ENCODE results near the gene LPAR3.
"Not testable (repeated sequence)": the region's sequence is repeated elsewhere in the genome, so short reads cannot be mapped to it uniquely, and the experiment has no call there.

LPAR3 gene

GRCh38 chr1:84902727-84903126, 9.7 kb upstream of the LPAR3 start:
- not testable (repeated sequence) for DNase-seq

DNA sequence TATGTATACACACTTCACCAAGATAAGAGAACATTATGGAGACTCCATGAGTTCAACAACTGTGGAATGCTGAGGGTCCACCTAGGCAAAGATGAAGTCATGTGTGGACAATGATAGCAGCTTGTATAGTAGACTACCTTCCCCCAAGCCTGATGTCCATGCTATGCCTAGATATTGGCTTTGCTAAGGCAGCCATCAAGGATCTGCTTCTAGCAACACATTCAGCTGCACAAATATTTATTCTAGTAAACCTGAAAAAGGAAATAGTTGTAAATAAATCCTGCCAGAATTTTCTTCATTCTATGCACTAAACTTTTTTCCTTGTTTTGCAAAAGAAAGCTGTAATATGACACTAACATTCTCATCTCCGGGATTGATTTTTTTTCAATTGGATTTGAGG, 7.0 kb upstream of the LPAR3 start:
- DNase-seq: no peak

DNA sequence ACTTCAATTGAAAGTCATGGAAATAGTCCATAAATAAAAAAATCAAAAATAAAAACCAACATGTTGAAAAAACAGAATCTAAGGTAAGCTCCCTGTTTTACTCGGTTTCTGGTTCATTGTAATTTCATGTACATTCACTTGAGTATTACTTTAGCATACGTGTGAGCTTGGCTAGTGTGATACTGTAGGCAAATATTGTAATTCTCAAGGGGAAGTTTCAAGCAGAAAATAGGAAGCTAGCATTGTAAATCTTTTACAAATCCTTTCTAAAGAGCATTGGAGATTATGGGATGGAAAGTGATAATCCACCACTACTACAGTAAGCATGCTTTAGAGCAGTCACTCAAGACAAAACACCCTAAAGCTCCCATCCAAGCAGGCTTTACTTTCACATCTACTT, 3.3 kb upstream of the LPAR3 start:
- DNase-seq: no peak

GRCh38 chr1:84890566-84890965, 2.4 kb downstream of the LPAR3 start:
- DNase-seq: no peak

DNA sequence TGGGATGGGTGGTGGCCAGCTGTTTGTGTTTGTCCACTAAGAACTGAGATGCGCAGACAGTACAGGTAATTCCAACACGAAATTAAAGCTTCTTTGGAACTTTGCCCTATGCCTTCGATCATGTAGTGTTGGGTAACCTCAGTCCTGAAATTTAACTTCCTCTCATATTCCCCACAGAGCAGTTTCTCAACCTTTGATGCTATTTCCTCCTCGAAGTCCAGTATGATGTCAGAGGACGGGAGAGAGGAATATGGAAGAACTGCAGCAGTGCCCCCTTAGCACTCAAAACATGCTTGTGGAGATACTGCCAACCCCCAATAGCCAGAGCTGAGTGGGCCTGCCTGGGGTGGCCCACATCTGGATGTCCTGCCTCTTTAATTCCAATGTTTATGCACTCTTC, 3.6 kb downstream of the LPAR3 start:
- DNase-seq: no peak

GRCh38 chr1:84888753-84889152, 4.3 kb downstream of the LPAR3 start:
- no peak for DNase-seq

- no peak for DNase-seq
These were observed 5.6 kb downstream of the LPAR3 start for GRCh38 chr1:84887261-84887934.

GRCh38 chr1:84885469-84885868, 7.5 kb downstream of the LPAR3 start:
- DNase-seq: no peak

DNA sequence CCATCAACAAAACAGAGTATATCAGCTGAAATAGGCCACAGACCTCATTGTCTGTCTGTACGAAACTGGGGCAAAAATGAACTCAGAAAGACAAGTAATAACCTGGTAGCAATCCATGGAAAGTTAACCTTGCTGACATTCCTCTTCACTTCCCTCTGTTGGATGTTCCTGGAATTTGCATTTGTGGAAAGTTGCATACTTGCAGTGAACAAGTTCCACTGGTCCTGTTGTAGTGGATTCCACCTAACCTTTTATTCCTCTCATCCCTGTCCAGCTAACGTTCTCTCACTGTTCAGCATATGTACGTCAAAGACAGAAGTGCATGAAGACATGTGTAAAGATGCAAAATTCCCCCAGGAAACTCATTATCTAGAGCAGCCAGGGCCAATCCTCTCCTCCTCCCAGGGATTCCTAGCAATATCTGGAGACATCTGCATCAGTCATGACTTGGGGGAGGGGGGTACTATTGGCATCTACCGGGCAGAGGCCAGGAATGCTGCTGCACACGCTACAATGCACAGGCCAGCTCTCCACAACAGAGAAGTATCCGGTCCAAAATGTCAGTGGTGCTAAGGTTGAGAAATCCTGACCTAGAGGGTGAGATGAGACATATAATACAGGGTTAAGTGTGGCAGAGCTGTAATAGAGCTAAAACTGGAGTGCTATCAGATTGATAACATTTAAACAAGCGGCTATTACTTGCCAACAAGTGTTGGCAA, 8.2 kb downstream of the LPAR3 start:
- no peak for DNase-seq

GRCh38 chr1:84883286-84883685, 9.7 kb downstream of the LPAR3 start:
- no peak for DNase-seq

- no peak for DNase-seq
These were observed 15.4 kb downstream of the LPAR3 start for GRCh38 chr1:84877592-84877991.

DNA sequence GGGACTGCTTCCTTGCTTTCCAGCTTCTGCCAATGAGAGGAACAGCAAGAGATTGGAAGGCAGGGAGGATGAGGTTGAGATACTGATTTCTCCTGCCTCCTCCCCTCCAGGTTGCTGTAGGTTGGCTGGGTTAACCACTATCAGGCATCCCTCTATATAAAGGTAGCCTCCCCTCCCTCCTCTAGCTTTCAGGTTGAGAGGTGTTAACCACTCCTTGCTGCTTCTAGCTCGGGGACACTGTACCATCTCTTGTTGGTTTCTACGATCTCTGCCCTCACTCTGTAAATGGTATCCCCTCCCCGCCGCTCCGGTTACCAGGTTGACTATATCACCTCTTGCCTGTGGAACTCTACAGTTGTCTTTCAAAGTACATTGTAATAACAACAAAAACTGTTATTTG, 16.7 kb downstream of the LPAR3 start:
- DNase-seq: no peak

GRCh38 chr1:84873366-84873765, 19.6 kb downstream of the LPAR3 start:
- DNase-seq: no peak

- no peak for DNase-seq
These were observed 20.2 kb downstream of the LPAR3 start for GRCh38 chr1:84872696-84873355.

DNA sequence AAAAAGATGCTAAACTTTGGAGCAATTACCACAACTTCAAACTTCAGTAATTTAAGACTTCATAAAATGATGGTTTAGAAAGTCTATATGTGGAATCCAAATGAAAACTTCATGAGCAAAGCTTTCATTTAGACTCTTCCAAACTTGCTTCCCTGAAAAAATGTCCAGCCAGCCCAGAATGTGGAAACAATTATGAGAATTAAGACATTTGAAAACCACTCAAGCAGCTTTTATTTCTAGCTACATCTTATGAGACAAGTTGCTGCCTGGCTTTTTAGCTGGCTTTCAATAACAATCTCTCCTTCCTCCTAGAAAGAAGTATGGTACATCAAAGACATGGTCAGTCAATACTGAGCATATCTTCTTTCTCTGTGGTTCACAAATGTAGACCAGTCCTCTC, 21.8 kb downstream of the LPAR3 start:
- no peak for DNase-seq

- DNase-seq: no peak
These were observed 22.4 kb downstream of the LPAR3 start for GRCh38 chr1:84870591-84870990.

DNA sequence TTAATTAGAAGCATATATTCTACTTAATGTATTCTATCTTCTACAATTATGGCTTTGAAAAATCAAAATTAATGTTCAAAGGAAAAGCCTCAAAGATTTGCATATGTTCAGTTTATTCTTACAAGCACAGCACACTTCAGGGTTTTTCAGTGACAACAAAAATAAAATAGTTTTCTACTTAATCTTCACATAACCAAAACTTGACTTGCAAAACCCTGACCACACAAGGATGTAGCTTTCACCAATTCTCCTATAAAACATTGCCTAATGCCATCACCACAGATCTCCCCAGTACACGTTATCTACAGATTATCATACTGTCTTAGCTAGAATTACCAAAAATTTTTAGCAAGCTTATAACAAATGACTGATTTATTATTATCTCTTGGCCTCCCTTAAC, 23.3 kb downstream of the LPAR3 start:
- DNase-seq: no peak

- no peak for DNase-seq
These were observed 30.2 kb downstream of the LPAR3 start for GRCh38 chr1:84862810-84863251.

GRCh38 chr1:84861988-84862644, 30.9 kb downstream of the LPAR3 start:
- no peak for DNase-seq

DNA sequence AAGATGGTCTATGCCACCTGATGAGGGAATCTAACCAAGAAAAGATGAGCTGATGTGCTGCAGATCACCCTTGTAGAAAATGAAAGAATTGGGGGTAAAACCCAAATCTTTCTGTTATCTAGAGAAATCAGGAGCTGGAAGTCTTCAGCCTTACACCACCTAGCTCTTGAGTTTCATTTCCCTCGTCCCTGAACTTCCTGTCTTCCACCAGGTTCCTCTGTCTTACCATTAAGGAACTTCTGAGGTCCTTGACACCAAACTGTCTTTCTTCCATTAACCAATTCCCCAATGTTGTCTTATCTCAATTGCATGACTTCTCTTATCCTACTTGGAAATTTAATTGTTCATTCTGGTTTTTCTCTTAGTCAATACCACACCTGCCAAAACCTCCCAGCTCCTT, 31.5 kb downstream of the LPAR3 start:
- DNase-seq: no peak

DNA sequence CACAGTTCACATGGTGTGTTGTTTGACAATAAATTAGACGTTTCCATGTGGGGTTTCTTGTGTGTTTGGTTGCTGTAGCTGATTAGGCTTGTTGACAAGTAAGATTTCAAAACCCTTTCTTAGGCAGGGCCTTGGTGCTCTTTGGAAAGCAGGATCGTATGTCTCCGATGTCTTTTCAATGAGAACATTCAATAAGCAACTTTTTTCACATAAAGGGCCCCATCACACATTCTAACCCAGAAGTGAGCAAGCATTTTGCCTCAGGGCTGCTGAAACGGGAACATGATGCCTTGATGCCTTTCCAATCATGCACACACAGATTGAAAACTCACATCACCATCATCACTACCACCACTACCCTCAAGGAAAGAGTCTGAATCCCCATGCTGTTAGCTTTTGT, 33.1 kb downstream of the LPAR3 start:
- no peak for DNase-seq

GRCh38 chr1:84857906-84858305, 35.1 kb downstream of the LPAR3 start:
- no peak for DNase-seq

DNA sequence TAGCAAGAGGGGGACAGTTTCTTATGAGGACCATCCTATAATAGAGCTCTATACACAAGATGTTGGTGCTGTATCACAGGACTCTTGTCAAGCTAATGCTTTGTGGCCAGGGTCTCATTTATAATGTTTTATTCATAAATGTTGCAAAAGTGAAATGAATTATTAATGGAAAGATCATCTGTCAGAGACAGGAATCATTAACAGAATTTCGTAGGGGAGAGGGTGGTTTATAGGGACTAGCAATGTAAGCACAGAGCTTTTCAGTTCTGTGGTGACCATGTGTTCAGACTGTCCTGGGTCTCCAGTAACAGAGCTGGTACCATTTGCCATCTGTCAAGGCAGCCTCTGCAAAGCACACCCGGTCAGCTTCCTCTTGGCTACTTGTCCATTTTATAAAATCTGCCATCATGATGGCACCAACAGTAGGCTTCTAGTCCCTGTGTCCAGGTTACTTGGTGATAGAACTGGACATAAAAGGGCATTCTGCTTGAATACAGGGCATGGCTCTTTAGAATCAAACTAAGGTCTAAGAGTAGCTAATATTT, 36.2 kb downstream of the LPAR3 start:
- no peak for DNase-seq

Data from NCI-H2171 treated with DMSO at 0.1 percent for 48 hours (cell line).